GM18502 (cell line): ENCODE data around the gene FAM193B.
"Not testable (repeated sequence)": the region's sequence is repeated elsewhere in the genome, so short reads cannot be mapped to it uniquely, and the experiment has no call there.

ENCODE experiments used
- ATAC-seq: cut with Tn5 transposase; IDR thresholded peaks from one replicate; pipeline ENCODE4 v1.9.1; 2021; ENCODE audit warnings: mild to moderate bottlenecking; ENCODE audit not compliant: unreplicated experiment, poor library complexity

Gene FAM193B

GRCh38 chr5:177588413-177588909 lies 34.1 kb upstream of the FAM193B start:
- no peak for ATAC-seq

GRCh38 chr5:177578316-177578715 lies 24.0 kb upstream of the FAM193B start:
- no peak for ATAC-seq

- ATAC-seq, result no peak
Measured at GRCh38 chr5:177576169-177576568, 21.8 kb upstream of the FAM193B start.

GRCh38 chr5:177575488-177575887 lies 21.1 kb upstream of the FAM193B start:
- ATAC-seq, result no peak

GRCh38 chr5:177569894-177570293 lies 15.5 kb upstream of the FAM193B start:
- no peak for ATAC-seq

GRCh38 chr5:177568326-177568725 lies 14.0 kb upstream of the FAM193B start:
- ATAC-seq, result no peak

- no peak for ATAC-seq
Measured at GRCh38 chr5:177565046-177565445, 10.7 kb upstream of the FAM193B start.

GRCh38 chr5:177559446-177559941 lies 5.1 kb upstream of the FAM193B start:
- not testable (repeated sequence) for ATAC-seq

- ATAC-seq, result no peak
Measured at GRCh38 chr5:177557796-177558195, 3.4 kb upstream of the FAM193B start.

GRCh38 chr5:177557041-177557647 lies 2.8 kb upstream of the FAM193B start:
- ATAC-seq, result no peak

- ATAC-seq, result no peak
Measured at GRCh38 chr5:177555665-177556064, 1.3 kb upstream of the FAM193B start.

GRCh38 chr5:177555228-177555627 lies 865 bp upstream of the FAM193B start:
- ATAC-seq, result no peak

GRCh38 chr5:177553671-177554429 lies 513 bp downstream of the FAM193B start:
- ATAC-seq, result peak; percentile 47

- ATAC-seq, result no peak
Measured at GRCh38 chr5:177552839-177553455, 1.4 kb downstream of the FAM193B start.

GRCh38 chr5:177550122-177550521 lies 4.2 kb downstream of the FAM193B start:
- no peak for ATAC-seq

GRCh38 chr5:177548495-177548894 lies 5.9 kb downstream of the FAM193B start:
- ATAC-seq, result no peak

GRCh38 chr5:177547736-177548135 lies 6.6 kb downstream of the FAM193B start:
- ATAC-seq, result no peak

GRCh38 chr5:177546258-177546741 lies 8.1 kb downstream of the FAM193B start:
- ATAC-seq, result no peak

- ATAC-seq, result no peak
Measured at GRCh38 chr5:177545487-177546257, 8.7 kb downstream of the FAM193B start.

GRCh38 chr5:177542816-177543465 lies 11.4 kb downstream of the FAM193B start:
- ATAC-seq, result no peak
